Neuron (in vitro differentiated cells): ENCODE measurements around the gene LRP1-AS.
A peak's percentile ranks its signal among the peaks of the same experiment; 100 is the strongest.

ENCODE experiments used
- H2AFZ ChIP-seq: one replicate; pipeline ENCODE4 v1.6.1; 2013; ENCODE audit warnings: low read depth, mild to moderate bottlenecking, inconsistent platforms, low read length, moderate library complexity
- H3K27me3 ChIP-seq: one replicate; pipeline ENCODE4 v1.6.1; 2013; ENCODE audit warnings: low read length; ENCODE audit not compliant: insufficient read depth
- H3K36me3 ChIP-seq: one replicate; pipeline ENCODE4 v1.6.1; 2013; ENCODE audit warnings: low read length; ENCODE audit not compliant: insufficient read depth
- H3K4me1 ChIP-seq: one replicate; pipeline ENCODE4 v1.6.1; 2013; ENCODE audit warnings: low read length; ENCODE audit not compliant: insufficient read depth
- H3K4me3 ChIP-seq: 2 replicates; pipeline ENCODE4 v1.5.1; 2013; ENCODE audit warnings: mild to moderate bottlenecking, low read length, moderate library complexity
- H3K9me3 ChIP-seq: one replicate; pipeline ENCODE4 v1.6.1; 2013; ENCODE audit warnings: low read length

Gene LRP1-AS

GRCh38 chr12:57111031-57111734 lies 36.2 kb downstream of the LRP1-AS start, which contains the start of gene STAT6:
Gene STAT6, minus strand, starts transcription at chr12:57111362. Its CDS starts 3,084 bp downstream, at chr12:57108278.
- Histone ChIP-seq H3K27me3 (no peaks in the 10 kb centered on the region), H3K4me3 (peak within 1 kb of the TSS; percentile 58), H2AFZ (no peak within 1 kb of the TSS), H3K36me3 (peaks cover 5% of the 10 kb centered on the region), H3K9me3 (no peaks in the 10 kb centered on the region), H3K4me1 (peaks cover 21% of the 10 kb centered on the region)

- Histone ChIP-seq H3K36me3 (peaks cover 5% of the 10 kb centered on the region), H2AFZ (no peak overlapping the region), H3K4me1 (peaks cover 21% of the 10 kb centered on the region), H3K4me3 (peak overlapping the region; percentile 58), H3K9me3 (no peaks in the 10 kb centered on the region), H3K27me3 (no peaks in the 10 kb centered on the region)
These were observed 37.1 kb downstream of the LRP1-AS start for GRCh38 chr12:57110104-57111030.

GRCh38 chr12:57109207-57110103 lies 38.0 kb downstream of the LRP1-AS start:
- H3K36me3 ChIP-seq, result peaks cover 6% of the 10 kb centered on the region
- H2AFZ ChIP-seq, result no peak overlapping the region
- peaks cover 21% of the 10 kb centered on the region for H3K4me1 ChIP-seq
- H3K4me3 ChIP-seq, result peak overlapping the region; percentile 58
- no peaks in the 10 kb centered on the region for H3K27me3 ChIP-seq
- no peaks in the 10 kb centered on the region for H3K9me3 ChIP-seq

DNA sequence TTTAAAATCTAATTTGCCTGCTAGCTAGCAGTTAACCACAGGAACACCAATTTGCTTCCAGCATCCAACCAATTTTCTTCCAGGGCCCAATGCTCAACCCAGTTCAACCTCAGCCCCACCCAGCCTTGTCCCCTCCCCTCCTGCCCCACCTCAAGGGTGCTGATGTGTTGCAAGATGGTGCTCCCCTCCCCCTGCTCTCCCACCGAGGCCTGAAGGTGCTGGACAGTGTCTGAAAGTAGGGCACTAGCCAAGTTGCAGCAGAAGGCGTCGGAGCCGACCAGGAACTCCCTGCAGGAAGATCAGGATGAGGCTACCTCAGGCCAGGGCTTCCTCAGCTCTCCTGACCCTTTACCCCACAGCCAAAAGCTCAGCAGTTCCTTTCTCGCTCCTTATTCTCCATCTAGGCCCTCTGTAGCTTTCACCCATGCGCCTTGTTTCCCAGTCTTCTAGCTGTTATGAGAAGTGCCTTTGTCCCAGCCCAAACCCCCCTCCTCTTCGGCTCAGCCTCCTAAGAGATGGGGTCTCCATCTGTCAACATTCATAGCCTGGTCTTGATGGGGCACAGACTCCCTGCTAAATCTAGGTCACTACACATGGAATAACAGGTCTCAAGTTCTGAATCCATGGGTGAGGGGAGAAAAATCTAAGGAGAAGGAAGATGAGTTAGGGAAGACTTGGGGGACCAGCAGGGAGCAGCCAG lies 39.8 kb downstream of the LRP1-AS start:
- no peak overlapping the region for H2AFZ ChIP-seq
- H3K27me3 ChIP-seq, result no peaks in the 10 kb centered on the region
- H3K4me3 ChIP-seq, result no peak overlapping the region
- H3K4me1 ChIP-seq, result peaks cover 22% of the 10 kb centered on the region
- peaks cover 12% of the 10 kb centered on the region for H3K36me3 ChIP-seq
- no peaks in the 10 kb centered on the region for H3K9me3 ChIP-seq

DNA sequence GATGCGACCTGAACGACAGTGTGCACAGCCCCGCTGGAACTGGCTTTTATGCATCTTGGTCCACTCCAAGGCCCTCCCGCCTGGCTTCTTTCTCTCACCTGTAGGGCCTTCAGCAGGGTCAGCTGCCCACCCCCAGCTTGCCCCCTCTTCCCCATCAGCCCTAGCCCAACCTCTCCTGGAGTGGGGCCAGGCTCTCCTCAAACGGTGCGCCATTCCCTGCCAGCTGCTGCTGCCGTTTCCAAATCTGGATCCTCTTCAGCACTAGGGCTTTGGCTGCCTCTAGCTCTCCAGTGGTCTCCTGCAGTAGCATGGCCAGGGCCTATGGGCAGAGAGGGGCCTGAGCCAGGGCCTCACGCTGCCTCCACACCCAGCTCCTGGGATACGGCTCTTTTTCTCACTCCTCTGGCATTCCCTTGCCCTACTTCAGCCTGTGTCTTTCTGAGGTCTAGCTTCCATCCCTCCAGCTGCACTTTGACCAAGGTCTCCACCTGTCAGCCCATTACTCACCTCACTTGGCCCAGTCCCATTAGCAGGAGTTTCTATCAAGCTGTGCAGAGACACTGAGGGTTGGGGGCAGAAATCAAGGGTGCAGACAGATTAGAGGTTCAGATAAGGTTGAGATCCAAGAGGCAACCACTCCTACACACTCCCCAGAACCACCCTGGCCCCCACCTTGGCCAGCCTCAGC lies 41.3 kb downstream of the LRP1-AS start:
- no peak overlapping the region for H3K4me3 ChIP-seq
- H3K36me3 ChIP-seq, result peaks cover 12% of the 10 kb centered on the region
- peaks cover 19% of the 10 kb centered on the region for H3K4me1 ChIP-seq
- no peaks in the 10 kb centered on the region for H3K27me3 ChIP-seq
- H2AFZ ChIP-seq, result no peak overlapping the region
- no peaks in the 10 kb centered on the region for H3K9me3 ChIP-seq

- peaks cover 12% of the 10 kb centered on the region for H3K36me3 ChIP-seq
- no peak overlapping the region for H2AFZ ChIP-seq
- no peak overlapping the region for H3K4me3 ChIP-seq
- H3K27me3 ChIP-seq, result no peaks in the 10 kb centered on the region
- H3K9me3 ChIP-seq, result no peaks in the 10 kb centered on the region
- peaks cover 12% of the 10 kb centered on the region for H3K4me1 ChIP-seq
These were observed 42.2 kb downstream of the LRP1-AS start for GRCh38 chr12:57105011-57105753.

DNA sequence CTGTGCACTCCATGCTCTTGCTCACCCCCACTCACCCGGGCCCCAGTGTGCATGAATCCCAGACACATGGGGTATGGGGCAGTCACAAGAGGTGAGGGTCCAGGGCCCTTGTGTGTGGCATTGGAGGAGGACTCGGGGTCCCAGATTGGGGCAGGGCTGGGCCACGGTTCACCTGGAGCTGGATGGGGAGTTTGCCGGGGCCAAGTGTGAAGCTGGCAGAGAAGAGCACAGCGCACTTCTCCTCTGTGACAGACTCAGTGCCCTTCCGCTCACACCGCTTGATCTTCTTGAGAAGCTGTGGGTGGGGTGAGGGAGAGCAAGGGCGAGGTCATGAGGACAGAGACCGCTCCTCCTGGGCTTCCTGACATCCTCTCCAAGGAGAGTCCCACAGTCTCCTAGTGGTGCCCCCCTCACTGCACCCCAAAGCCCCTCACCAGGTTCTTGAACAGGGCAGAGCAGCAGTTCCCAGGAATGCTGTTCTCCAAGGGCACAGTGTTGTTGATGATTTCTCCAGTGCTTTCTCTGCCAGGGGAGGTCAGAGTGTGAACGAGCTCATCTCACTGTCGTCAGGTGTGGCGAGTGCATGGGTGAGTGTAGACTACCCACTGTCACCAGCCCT lies 43.0 kb downstream of the LRP1-AS start:
- H3K4me1 ChIP-seq, result peaks cover 7% of the 10 kb centered on the region
- H3K4me3 ChIP-seq, result no peak overlapping the region
- no peak overlapping the region for H2AFZ ChIP-seq
- H3K9me3 ChIP-seq, result no peaks in the 10 kb centered on the region
- H3K27me3 ChIP-seq, result no peaks in the 10 kb centered on the region
- peaks cover 15% of the 10 kb centered on the region for H3K36me3 ChIP-seq

GRCh38 chr12:57103856-57104255 lies 43.6 kb downstream of the LRP1-AS start:
- Histone ChIP-seq H3K4me1 (peaks cover 7% of the 10 kb centered on the region), H3K27me3 (no peaks in the 10 kb centered on the region), H3K4me3 (no peak overlapping the region), H3K36me3 (peaks cover 15% of the 10 kb centered on the region), H3K9me3 (no peaks in the 10 kb centered on the region), H2AFZ (no peak overlapping the region)

DNA sequence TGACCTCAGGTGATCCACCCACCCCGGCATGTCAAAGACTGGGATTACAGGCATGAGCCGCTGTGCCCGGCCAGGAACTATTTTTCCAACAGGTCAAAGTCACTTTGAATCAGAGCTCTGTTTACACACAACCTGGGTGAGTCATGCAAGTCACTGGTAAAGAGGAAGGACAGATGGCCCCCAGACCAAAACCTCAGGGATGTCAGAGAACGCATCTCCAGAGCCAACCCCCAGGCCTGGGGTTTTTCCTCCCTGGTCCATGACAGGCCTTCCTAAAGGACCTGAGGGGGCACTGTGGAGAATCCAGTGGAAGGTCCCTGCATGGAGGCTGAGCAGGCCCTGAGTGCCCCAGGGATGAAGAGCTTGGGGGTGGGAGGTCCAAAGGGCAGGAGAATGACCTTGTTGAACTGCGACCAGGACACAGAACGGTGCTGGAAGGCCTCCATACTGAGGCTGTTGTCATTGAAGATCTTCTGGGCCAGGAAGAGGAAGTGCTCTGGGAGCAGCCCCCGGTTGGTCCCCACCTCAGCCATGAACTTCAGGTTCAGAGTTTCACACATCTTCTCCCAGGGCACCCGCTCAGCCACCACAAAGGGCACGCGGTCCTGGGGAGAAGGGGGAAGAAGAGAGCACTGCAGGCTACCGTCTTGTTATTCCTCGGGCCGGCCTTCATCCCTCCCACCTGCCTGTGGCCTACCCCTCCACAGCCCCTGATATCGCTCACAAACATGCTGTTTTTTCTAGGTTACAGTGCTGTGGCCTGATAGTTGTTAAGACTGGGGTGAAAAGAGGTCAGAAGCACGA lies 45.3 kb downstream of the LRP1-AS start:
- peaks cover 7% of the 10 kb centered on the region for H3K4me1 ChIP-seq
- H3K36me3 ChIP-seq, result peaks cover 15% of the 10 kb centered on the region
- no peaks in the 10 kb centered on the region for H3K27me3 ChIP-seq
- H2AFZ ChIP-seq, result no peak overlapping the region
- H3K9me3 ChIP-seq, result no peaks in the 10 kb centered on the region
- no peak overlapping the region for H3K4me3 ChIP-seq

DNA sequence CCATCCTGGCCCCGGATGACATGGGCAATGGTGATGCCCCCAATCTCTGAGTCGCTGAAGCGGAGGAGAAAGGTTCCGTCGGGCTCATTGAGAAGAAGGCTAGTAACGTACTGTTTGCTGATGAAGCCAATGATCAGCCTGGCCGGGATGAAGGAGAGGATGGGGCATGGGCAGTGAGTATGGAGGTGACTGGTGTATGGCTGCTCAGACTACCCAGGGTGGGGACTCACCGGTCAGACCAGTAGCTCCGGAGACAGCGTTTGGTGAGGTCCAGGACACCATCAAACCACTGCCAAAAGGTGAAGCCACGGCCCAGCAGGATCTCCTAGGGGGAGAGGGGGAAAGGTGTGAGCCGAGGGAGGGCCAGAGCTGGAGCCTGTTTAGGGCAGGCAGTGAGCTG lies 47.7 kb downstream of the LRP1-AS start:
- Histone ChIP-seq H3K4me3 (no peak overlapping the region), H3K36me3 (peaks cover 31% of the 10 kb centered on the region), H3K9me3 (no peaks in the 10 kb centered on the region)

More for the DNA sequence above, 47.7 kb downstream of the LRP1-AS start:
- no peak overlapping the region for H2AFZ ChIP-seq
- no peaks in the 10 kb centered on the region for H3K27me3 ChIP-seq
- peaks cover 10% of the 10 kb centered on the region for H3K4me1 ChIP-seq
